ENCODE data around the gene HRCT1. TPM values are rescaled to one million over a fixed set of nuclear protein-coding genes. Genes with fewer than 3 reads are reported as not detected.

HRCT1 gene
- total RNA-seq, 1 donor from 2014 or later, result 0.72 TPM

DNA sequence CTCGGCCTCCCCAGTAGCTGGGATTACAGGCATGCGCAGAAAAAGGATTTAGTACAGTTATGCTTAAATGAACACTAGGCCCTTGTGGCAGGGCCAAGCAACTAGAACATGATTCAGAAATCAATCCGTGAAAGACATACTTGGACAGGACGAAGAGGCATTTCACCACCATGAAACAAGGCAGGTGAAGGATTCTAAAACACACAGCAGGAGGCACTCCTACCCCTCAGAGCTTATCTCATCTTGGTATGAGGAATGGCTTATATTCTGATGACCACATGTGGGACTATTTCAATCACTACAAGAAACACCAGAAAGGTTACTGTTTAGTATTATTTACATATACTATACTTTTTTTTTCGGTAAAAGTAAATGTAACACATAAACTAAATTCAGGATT lies 36.3 kb downstream of the HRCT1 start:
- H3K4me3 Mint-ChIP-seq, result no peak overlapping the region

GRCh38 chr9:35944173-35944572 lies 38.2 kb downstream of the HRCT1 start:
- no peaks in the 10 kb centered on the region for H3K36me3 Mint-ChIP-seq
- TF ChIP-seq, protein P1, sequence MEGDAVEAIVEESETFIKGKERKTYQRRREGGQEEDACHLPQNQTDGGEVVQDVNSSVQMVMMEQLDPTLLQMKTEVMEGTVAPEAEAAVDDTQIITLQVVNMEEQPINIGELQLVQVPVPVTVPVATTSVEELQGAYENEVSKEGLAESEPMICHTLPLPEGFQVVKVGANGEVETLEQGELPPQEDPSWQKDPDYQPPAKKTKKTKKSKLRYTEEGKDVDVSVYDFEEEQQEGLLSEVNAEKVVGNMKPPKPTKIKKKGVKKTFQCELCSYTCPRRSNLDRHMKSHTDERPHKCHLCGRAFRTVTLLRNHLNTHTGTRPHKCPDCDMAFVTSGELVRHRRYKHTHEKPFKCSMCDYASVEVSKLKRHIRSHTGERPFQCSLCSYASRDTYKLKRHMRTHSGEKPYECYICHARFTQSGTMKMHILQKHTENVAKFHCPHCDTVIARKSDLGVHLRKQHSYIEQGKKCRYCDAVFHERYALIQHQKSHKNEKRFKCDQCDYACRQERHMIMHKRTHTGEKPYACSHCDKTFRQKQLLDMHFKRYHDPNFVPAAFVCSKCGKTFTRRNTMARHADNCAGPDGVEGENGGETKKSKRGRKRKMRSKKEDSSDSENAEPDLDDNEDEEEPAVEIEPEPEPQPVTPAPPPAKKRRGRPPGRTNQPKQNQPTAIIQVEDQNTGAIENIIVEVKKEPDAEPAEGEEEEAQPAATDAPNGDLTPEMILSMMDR (IDR thresholded peaks at IDR 0.05; ENCODE audit: unreplicated experiment), result no peak
- H3K27me3 Mint-ChIP-seq (ENCODE audit: low read depth), result peaks cover 40% of the 10 kb centered on the region
- peaks cover 18% of the 10 kb centered on the region for H3K4me1 Mint-ChIP-seq
- H3K9me3 Mint-ChIP-seq, result no peaks in the 10 kb centered on the region
- no peak overlapping the region for H3K4me3 Mint-ChIP-seq
- no peak overlapping the region for H3K27ac Mint-ChIP-seq
- no peak for DNase-seq (ENCODE audit: low spot score in 2 of 2, unreplicated experiment in 2 of 2)

More for the DNA sequence above, 36.3 kb downstream of the HRCT1 start:
- H3K36me3 Mint-ChIP-seq, result no peaks in the 10 kb centered on the region
- peaks cover 40% of the 10 kb centered on the region for H3K27me3 Mint-ChIP-seq (ENCODE audit: low read depth)
- no peak overlapping the region for H3K27ac Mint-ChIP-seq
- H3K4me1 Mint-ChIP-seq, result peaks cover 10% of the 10 kb centered on the region
- no peak for DNase-seq (ENCODE audit: low spot score in 2 of 2, unreplicated experiment in 2 of 2)
- TF ChIP-seq, protein P1 (IDR thresholded peaks at IDR 0.05; ENCODE audit: unreplicated experiment), result no peak
- H3K9me3 Mint-ChIP-seq, result peaks cover 2% of the 10 kb centered on the region

- DNase-seq (ENCODE audit: low spot score in 2 of 2, unreplicated experiment in 2 of 2), result no peak
- peaks cover 39% of the 10 kb centered on the region for H3K27me3 Mint-ChIP-seq (ENCODE audit: low read depth)
- H3K4me3 Mint-ChIP-seq, result no peak overlapping the region
- TF ChIP-seq, protein P1 (IDR thresholded peaks at IDR 0.05; ENCODE audit: unreplicated experiment), result no peak
- no peaks in the 10 kb centered on the region for H3K9me3 Mint-ChIP-seq
- H3K27ac Mint-ChIP-seq, result no peak overlapping the region
- no peaks in the 10 kb centered on the region for H3K36me3 Mint-ChIP-seq
- peaks cover 21% of the 10 kb centered on the region for H3K4me1 Mint-ChIP-seq
These were observed 38.8 kb downstream of the HRCT1 start for GRCh38 chr9:35944841-35945240.

DNA sequence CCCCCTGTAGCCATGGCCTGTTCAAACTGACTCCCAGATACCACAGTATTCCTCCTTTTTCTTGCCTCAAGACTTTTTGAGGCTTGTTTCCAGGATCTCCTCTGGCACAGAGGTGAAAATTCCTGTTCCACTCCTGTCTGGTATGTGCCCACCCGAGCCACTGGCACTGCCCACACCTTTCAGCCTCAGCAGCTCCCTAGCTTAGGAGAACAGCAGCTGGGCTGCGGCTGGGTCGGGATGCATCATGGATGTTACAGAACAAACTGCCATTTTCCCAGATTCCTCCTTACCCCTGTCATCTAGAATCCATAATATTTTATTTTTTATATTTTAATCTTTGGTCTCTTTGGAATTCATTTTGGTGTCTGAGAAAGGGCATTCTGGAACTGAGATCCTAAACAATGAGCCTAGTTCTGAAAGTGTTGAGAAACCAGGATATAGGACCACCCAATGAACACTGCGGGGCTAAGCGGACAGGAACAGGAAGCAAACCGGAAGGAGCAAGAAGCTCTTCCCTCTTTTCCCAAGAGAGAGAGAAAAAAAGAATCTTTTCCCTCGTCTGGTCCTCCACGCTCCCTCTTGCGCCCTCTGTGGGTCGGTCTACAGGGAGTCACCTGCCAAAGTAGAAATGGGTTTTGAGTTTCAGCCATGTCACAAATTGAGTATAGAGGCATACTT lies 39.5 kb downstream of the HRCT1 start:
- DNase-seq (ENCODE audit: low spot score in 2 of 2, unreplicated experiment in 2 of 2), result peak; percentile 53 to 72
- H3K9me3 Mint-ChIP-seq, result no peaks in the 10 kb centered on the region
- H3K4me1 Mint-ChIP-seq, result peaks cover 19% of the 10 kb centered on the region
- H3K27me3 Mint-ChIP-seq (ENCODE audit: low read depth), result peaks cover 35% of the 10 kb centered on the region
- H3K36me3 Mint-ChIP-seq, result no peaks in the 10 kb centered on the region
- TF ChIP-seq, protein P1 (IDR thresholded peaks at IDR 0.05; ENCODE audit: unreplicated experiment), result peak; percentile 68
- H3K27ac Mint-ChIP-seq, result no peak overlapping the region
- peak overlapping the region; percentile 64 for H3K4me3 Mint-ChIP-seq

DNA sequence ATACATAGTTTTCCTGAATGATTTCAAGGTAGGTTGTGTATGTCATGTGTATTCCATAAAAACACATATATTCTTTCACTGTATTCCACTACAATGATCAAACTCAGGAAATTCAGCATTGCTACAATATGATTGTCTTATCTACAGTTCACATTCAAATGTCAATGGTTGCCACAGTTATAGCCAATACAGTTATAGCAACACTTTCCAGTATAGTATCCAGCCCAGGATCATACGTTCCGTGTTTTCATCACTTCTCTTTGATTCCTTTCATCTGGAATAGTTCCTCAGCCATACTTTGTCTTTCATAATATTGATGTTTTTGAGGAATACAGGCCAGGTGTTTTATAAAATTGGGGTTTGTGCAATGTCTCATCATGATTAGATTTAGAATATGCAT lies 42.4 kb downstream of the HRCT1 start:
- Mint-ChIP-seq H3K27me3 (ENCODE audit: low read depth) (peaks cover 26% of the 10 kb centered on the region), H3K36me3 (no peaks in the 10 kb centered on the region), H3K4me3 (no peak overlapping the region), H3K9me3 (no peaks in the 10 kb centered on the region), H3K4me1 (peaks cover 19% of the 10 kb centered on the region), H3K27ac (peak overlapping the region; percentile 39)
- TF ChIP-seq, protein P1 (IDR thresholded peaks at IDR 0.05; ENCODE audit: unreplicated experiment), result no peak
- no peak for DNase-seq (ENCODE audit: low spot score in 2 of 2, unreplicated experiment in 2 of 2)
